Neural crest cell (in vitro differentiated cells): ENCODE measurements around the gene DZIP3. TPM values are rescaled to one million over a fixed set of nuclear protein-coding genes. Genes with fewer than 3 reads are reported as not detected.
"Not testable (repeated sequence)": the region's sequence is repeated elsewhere in the genome, so short reads cannot be mapped to it uniquely, and the experiment has no call there.

ENCODE experiments used
- DNase-seq: peaks from one replicate; pipeline ENCODE4 v3.0.0; 2021; ENCODE audit warnings: low read depth, mixed read lengths, low spot score
- H3K27ac Mint-ChIP-seq: one replicate; pipeline ENCODE4 v1.8.0; 2021; ENCODE audit warnings: mild to moderate bottlenecking, mixed read lengths; ENCODE audit not compliant: unreplicated experiment
- H3K27me3 Mint-ChIP-seq: 2 replicates; pipeline ENCODE4 v1.8.0; 2021; ENCODE audit warnings: low read depth, mild to moderate bottlenecking, mixed read lengths
- H3K36me3 Mint-ChIP-seq: 2 replicates; pipeline ENCODE4 v1.8.0; 2021; ENCODE audit warnings: low read depth, mild to moderate bottlenecking, mixed read lengths
- H3K4me1 Mint-ChIP-seq: 2 replicates; pipeline ENCODE4 v1.8.0; 2021; ENCODE audit warnings: mixed read lengths
- H3K4me3 Mint-ChIP-seq: one replicate; pipeline ENCODE4 v1.8.0; 2021; ENCODE audit warnings: mild to moderate bottlenecking, mixed read lengths
- H3K9me3 Mint-ChIP-seq: 2 replicates; pipeline ENCODE4 v1.8.0; 2021; ENCODE audit warnings: mixed read lengths
- CTCF ChIP-seq: fragments of 200-600 bp; sonication (generic); conservative IDR thresholded peaks from 2 replicates; pipeline ENCODE4 v1.5.0; 2021; ENCODE audit warnings: antibody characterized with exemption, mild to moderate bottlenecking
- total RNA-seq: library from RNA; stranded (reverse); gene quantifications from 2 replicates; pipeline ENCODE4 v1.2.1, GENCODE V29; 2021

Gene DZIP3
- total RNA-seq, 1 donor from 2014 or later: 24.2 TPM

DNA sequence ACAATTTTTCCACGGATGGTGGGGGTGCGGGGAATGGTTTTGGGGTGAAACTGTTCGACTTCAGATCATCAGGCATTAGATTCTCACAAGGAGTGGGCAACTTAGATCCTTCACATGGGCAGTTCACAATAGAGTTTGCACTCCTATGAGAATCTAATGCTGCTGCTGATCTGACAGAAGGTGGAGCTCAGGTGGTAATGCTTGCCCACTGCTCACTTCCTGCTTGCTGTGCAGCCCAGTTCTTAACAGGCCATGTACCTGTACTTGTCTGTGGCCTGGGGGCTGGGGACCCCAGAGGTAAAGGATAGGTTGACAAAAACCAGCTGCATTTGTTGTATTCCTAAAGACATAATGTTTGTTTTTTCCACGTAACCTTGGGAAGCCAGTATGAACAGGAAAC lies 16.0 kb downstream of the DZIP3 start:
- Mint-ChIP-seq H3K27ac (no peak overlapping the region), H3K4me1 (peaks cover 13% of the 10 kb centered on the region)

DNA sequence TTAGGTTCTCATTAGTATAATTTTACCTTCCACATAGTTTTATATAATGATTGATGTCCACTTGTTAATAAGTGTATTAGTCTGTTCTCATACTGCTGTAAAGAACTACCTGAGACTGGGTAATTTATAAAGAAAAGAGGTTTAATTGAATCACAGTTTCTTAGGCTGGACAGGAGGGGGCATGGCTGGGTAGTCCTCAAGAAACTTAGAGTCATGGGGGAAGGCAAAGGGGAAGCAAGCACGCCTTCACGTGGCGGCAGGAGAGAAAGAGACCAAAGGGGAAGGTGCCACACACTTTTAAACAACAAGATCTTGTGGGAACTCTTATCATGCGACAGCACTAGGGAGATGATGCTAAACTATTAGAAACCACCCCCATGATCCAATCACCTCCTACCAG lies 19.2 kb downstream of the DZIP3 start:
- DNase-seq: no peak
- H3K27me3 Mint-ChIP-seq: no peaks in the 10 kb centered on the region
- H3K27ac Mint-ChIP-seq: no peak overlapping the region
- no peak overlapping the region for H3K4me3 Mint-ChIP-seq
- peaks cover 3% of the 10 kb centered on the region for H3K36me3 Mint-ChIP-seq
- H3K4me1 Mint-ChIP-seq: peaks cover 2% of the 10 kb centered on the region
- H3K9me3 Mint-ChIP-seq: no peaks in the 10 kb centered on the region
- no peak for TF ChIP-seq CTCF

More for the DNA sequence above, 16.0 kb downstream of the DZIP3 start:
- no peak for TF ChIP-seq CTCF
- no peak for DNase-seq
- no peaks in the 10 kb centered on the region for H3K27me3 Mint-ChIP-seq
- no peaks in the 10 kb centered on the region for H3K9me3 Mint-ChIP-seq
- peaks cover 14% of the 10 kb centered on the region for H3K36me3 Mint-ChIP-seq
- H3K4me3 Mint-ChIP-seq: no peak overlapping the region

GRCh38 chr3:108610651-108611050 lies 21.1 kb downstream of the DZIP3 start:
- no peak for DNase-seq
- TF ChIP-seq CTCF: no peak
- Mint-ChIP-seq H3K4me1 (no peaks in the 10 kb centered on the region), H3K27me3 (no peaks in the 10 kb centered on the region), H3K27ac (no peak overlapping the region), H3K9me3 (no peaks in the 10 kb centered on the region), H3K4me3 (no peak overlapping the region), H3K36me3 (peaks cover 3% of the 10 kb centered on the region)

- not testable (repeated sequence) for H3K27ac Mint-ChIP-seq, H3K4me3 Mint-ChIP-seq
These were observed 26.6 kb downstream of the DZIP3 start for GRCh38 chr3:108616090-108616489.

GRCh38 chr3:108620250-108620649 lies 30.7 kb downstream of the DZIP3 start:
- Mint-ChIP-seq H3K9me3 (peaks cover 6% of the 10 kb centered on the region), H3K4me3 (no peak overlapping the region), H3K27me3 (no peaks in the 10 kb centered on the region), H3K36me3 (peaks cover 20% of the 10 kb centered on the region), H3K4me1 (no peaks in the 10 kb centered on the region), H3K27ac (no peak overlapping the region)
- no peak for TF ChIP-seq CTCF
- no peak for DNase-seq

More at GRCh38 chr3:108616090-108616489, 26.6 kb downstream of the DZIP3 start:
- H3K36me3 Mint-ChIP-seq, H3K4me1 Mint-ChIP-seq, H3K27me3 Mint-ChIP-seq, H3K9me3 Mint-ChIP-seq, DNase-seq: not testable (repeated sequence)

- peaks cover 6% of the 10 kb centered on the region for H3K9me3 Mint-ChIP-seq
- no peak overlapping the region for H3K4me3 Mint-ChIP-seq
- no peak for TF ChIP-seq CTCF
- H3K27ac Mint-ChIP-seq: no peak overlapping the region
- H3K4me1 Mint-ChIP-seq: no peaks in the 10 kb centered on the region
- no peaks in the 10 kb centered on the region for H3K27me3 Mint-ChIP-seq
- H3K36me3 Mint-ChIP-seq: peaks cover 18% of the 10 kb centered on the region
- DNase-seq: no peak
These were observed 34.0 kb downstream of the DZIP3 start for GRCh38 chr3:108623504-108623903.
